Measurements from ENCODE around the gene ERN1. TPM values are rescaled to one million over a fixed set of nuclear protein-coding genes. Genes with fewer than 3 reads are reported as not detected.

Gene ERN1
- total and polyA plus RNA-seq, 2 experiments from 2014 or later: 10.3 to 16.5 TPM

- H3K4me3 ChIP-seq: no peak overlapping the region
- peak overlapping the region; percentile 68 for H3K4me2 ChIP-seq
- 73% methylated on average over 19 of the region's 19 CpGs for WGBS (ENCODE audit: low lambda C conversion rate, missing lambda C conversion rate)
- no peaks in the 10 kb centered on the region for H3K9me3 ChIP-seq (ENCODE audit: low read depth)
- no peak for TF ChIP-seq CTCF (IDR thresholded peaks at IDR 0.05; ENCODE audit: poor library complexity)
- TF ChIP-seq EZH2phosphoT487 (IDR thresholded peaks at IDR 0.05; ENCODE audit: low read depth, severe bottlenecking, unreplicated experiment): no peak
- TF ChIP-seq EZH2 (IDR thresholded peaks at IDR 0.05; ENCODE audit: borderline replicate concordance): no peak
- no peaks in the 10 kb centered on the region for H3K9me2 ChIP-seq (replicated peaks; ENCODE audit: insufficient read depth)
- H3K27ac ChIP-seq: peak overlapping the region; percentile 66
- no peaks in the 10 kb centered on the region for H4K20me1 ChIP-seq (ENCODE audit: insufficient read depth, poor library complexity, severe bottlenecking)
- no peak for DNase-seq (ENCODE audit: low spot score)
- no peaks in the 10 kb centered on the region for H3K4me1 ChIP-seq (ENCODE audit: insufficient read depth)
- no peaks in the 10 kb centered on the region for H3K27me3 ChIP-seq
- no peak overlapping the region for H2AFZ ChIP-seq
- H3K36me3 ChIP-seq (replicated peaks; ENCODE audit: insufficient read depth, low read depth): no peaks in the 10 kb centered on the region
- no peaks in the 10 kb centered on the region for H3K79me2 ChIP-seq
Observed at GRCh38 chr17:64024781-64025731, 104.9 kb downstream of the ERN1 start.

- TF ChIP-seq EZH2phosphoT487 (IDR thresholded peaks at IDR 0.05; ENCODE audit: low read depth, severe bottlenecking, unreplicated experiment) (no peak), EZH2 (IDR thresholded peaks at IDR 0.05; ENCODE audit: borderline replicate concordance) (no peak), CTCF (IDR thresholded peaks at IDR 0.05; ENCODE audit: poor library complexity) (no peak)
- Histone ChIP-seq H4K20me1 (ENCODE audit: insufficient read depth, poor library complexity, severe bottlenecking) (no peaks in the 10 kb centered on the region), H3K27me3 (no peaks in the 10 kb centered on the region), H3K27ac (peak overlapping the region; percentile 66), H3K36me3 (replicated peaks; ENCODE audit: insufficient read depth, low read depth) (no peaks in the 10 kb centered on the region), H3K79me2 (no peaks in the 10 kb centered on the region), H3K9me2 (replicated peaks; ENCODE audit: insufficient read depth) (no peaks in the 10 kb centered on the region), H3K4me2 (peak overlapping the region; percentile 52), H3K9me3 (ENCODE audit: low read depth) (no peaks in the 10 kb centered on the region), H2AFZ (no peak overlapping the region), H3K4me3 (no peak overlapping the region), H3K4me1 (ENCODE audit: insufficient read depth) (no peaks in the 10 kb centered on the region)
- 54% methylated on average over 8 of the region's 8 CpGs for WGBS (ENCODE audit: low lambda C conversion rate, missing lambda C conversion rate)
- DNase-seq (ENCODE audit: low spot score): peak; percentile 54
Observed at GRCh38 chr17:64024215-64024654, 105.7 kb downstream of the ERN1 start.

GRCh38 chr17:64022611-64023063 lies 107.3 kb downstream of the ERN1 start:
- no peaks in the 10 kb centered on the region for H4K20me1 ChIP-seq (ENCODE audit: insufficient read depth, poor library complexity, severe bottlenecking)
- H3K9me3 ChIP-seq (ENCODE audit: low read depth): no peaks in the 10 kb centered on the region
- no peak for DNase-seq (ENCODE audit: low spot score)
- H3K4me1 ChIP-seq (ENCODE audit: insufficient read depth): no peaks in the 10 kb centered on the region
- WGBS (ENCODE audit: low lambda C conversion rate, missing lambda C conversion rate): 94% methylated on average over 5 of the region's 5 CpGs
- H3K4me2 ChIP-seq: no peak overlapping the region
- no peak for TF ChIP-seq EZH2phosphoT487 (IDR thresholded peaks at IDR 0.05; ENCODE audit: low read depth, severe bottlenecking, unreplicated experiment)
- TF ChIP-seq CTCF (IDR thresholded peaks at IDR 0.05; ENCODE audit: poor library complexity): no peak
- TF ChIP-seq EZH2 (IDR thresholded peaks at IDR 0.05; ENCODE audit: borderline replicate concordance): no peak
- no peak overlapping the region for H3K27ac ChIP-seq
- no peaks in the 10 kb centered on the region for H3K9me2 ChIP-seq (replicated peaks; ENCODE audit: insufficient read depth)
- H3K4me3 ChIP-seq: no peak overlapping the region
- no peak overlapping the region for H2AFZ ChIP-seq
- H3K27me3 ChIP-seq: no peaks in the 10 kb centered on the region
- H3K36me3 ChIP-seq (replicated peaks; ENCODE audit: insufficient read depth, low read depth): no peaks in the 10 kb centered on the region
- no peaks in the 10 kb centered on the region for H3K79me2 ChIP-seq
